Liver (tissue), 9 donors: ENCODE data around the gene GPR37. TPM values are rescaled to one million over a fixed set of nuclear protein-coding genes. Genes with fewer than 3 reads are reported as not detected.

Source experiments
- DNase-seq: peaks from one replicate; pipeline ENCODE4 v3.0.0-alpha.2; 2017; ENCODE audit warnings: low spot score
- H3K27ac ChIP-seq, 2 donors: one replicate each; pipeline ENCODE4 v1.7.0; 2013; ENCODE audit warnings: inconsistent platforms in 2 of 2, low read length in 2 of 2, control low read depth in 1 of 2, low read depth in 1 of 2, mild to moderate bottlenecking in 1 of 2
- H3K27me3 ChIP-seq, 4 donors: one replicate each; pipeline versions ENCODE4 v1.6.1 to v1.7.0; 2013; ENCODE audit warnings: low read length in 3 of 4, inconsistent platforms in 1 of 4, mild to moderate bottlenecking in 1 of 4, moderate library complexity in 1 of 4; ENCODE audit not compliant: control insufficient read depth in 4 of 4, insufficient read depth in 4 of 4
- H3K36me3 ChIP-seq, 4 donors: one replicate each; pipeline versions ENCODE4 v1.6.1 to v1.7.0; 2013; ENCODE audit warnings: low read length in 3 of 4, mild to moderate bottlenecking in 3 of 4, low read depth in 1 of 4, moderate library complexity in 1 of 4; ENCODE audit not compliant: control insufficient read depth in 4 of 4, insufficient read depth in 3 of 4
- H3K4me1 ChIP-seq, 4 donors: one replicate each; pipeline versions ENCODE4 v1.6.1 to v1.7.0; 2013; ENCODE audit warnings: low read length in 3 of 4, mild to moderate bottlenecking in 3 of 4, moderate library complexity in 1 of 4; ENCODE audit not compliant: control insufficient read depth in 4 of 4, insufficient read depth in 4 of 4
- H3K4me3 ChIP-seq, 3 donors: one replicate each; pipeline versions ENCODE4 v1.6.1 to v1.7.0; 2013; ENCODE audit warnings: low read length in 3 of 3, control low read depth in 1 of 3, low read depth in 1 of 3, mild to moderate bottlenecking in 1 of 3
- H3K9ac ChIP-seq, 2 donors: one replicate each; pipeline ENCODE4 v1.7.0; 2013; ENCODE audit warnings: low read length in 2 of 2, mild to moderate bottlenecking in 2 of 2, moderate library complexity in 2 of 2, control low read depth in 1 of 2, low read depth in 1 of 2
- H3K9me3 ChIP-seq, 4 donors: one replicate each; pipeline versions ENCODE4 v1.6.1 to v1.7.0; 2013; ENCODE audit warnings: low read length in 3 of 4; ENCODE audit not compliant: control insufficient read depth in 4 of 4
- ATF3 ChIP-seq: IDR thresholded peaks from 2 replicates; pipeline ENCODE4 v1.6.1; 2016; ENCODE audit warnings: antibody characterized with exemption
- EGR1 ChIP-seq, 2 donors: IDR thresholded peaks; 2 replicates each; pipeline ENCODE4 v1.6.1; 2016 to 2018; ENCODE audit warnings: antibody characterized with exemption in 2 of 2, low read depth in 2 of 2
- FOXA1 ChIP-seq: IDR thresholded peaks from 2 replicates; pipeline ENCODE4 v1.6.1; 2016; ENCODE audit warnings: antibody characterized with exemption
- FOXA2 ChIP-seq: IDR thresholded peaks from 2 replicates; pipeline ENCODE4 v1.6.1; 2016; ENCODE audit warnings: antibody characterized with exemption
- GABPA ChIP-seq, 2 donors: IDR thresholded peaks in 1 of 2; conservative IDR thresholded peaks in 1 of 2; 2 replicates each; pipeline ENCODE4 v1.6.1; 2016; ENCODE audit warnings: antibody characterized with exemption in 2 of 2, mild to moderate bottlenecking in 1 of 2, moderate library complexity in 1 of 2
- HNF4A ChIP-seq, 2 donors: conservative IDR thresholded peaks; 2 replicates each; pipeline ENCODE4 v1.6.1; 2016; ENCODE audit warnings: antibody characterized with exemption in 2 of 2, mild to moderate bottlenecking in 2 of 2
- HNF4G ChIP-seq: IDR thresholded peaks from 2 replicates; pipeline ENCODE4 v1.6.1; 2016; ENCODE audit warnings: antibody characterized with exemption
- JUND ChIP-seq, 2 donors: IDR thresholded peaks; 2 replicates each; pipeline ENCODE4 v1.6.1; 2016; ENCODE audit warnings: antibody characterized with exemption in 2 of 2
- MAX ChIP-seq: IDR thresholded peaks from 2 replicates; pipeline ENCODE4 v1.6.1; 2016; ENCODE audit warnings: antibody characterized with exemption
- NR2F2 ChIP-seq: IDR thresholded peaks from 2 replicates; pipeline ENCODE4 v1.6.1; 2016; ENCODE audit warnings: antibody characterized with exemption
- RAD21 ChIP-seq, 2 donors: IDR thresholded peaks; 2 replicates each; pipeline ENCODE4 v1.6.1; 2016; ENCODE audit warnings: antibody characterized with exemption in 2 of 2, mild to moderate bottlenecking in 2 of 2
- REST ChIP-seq: IDR thresholded peaks from 2 replicates; pipeline ENCODE4 v1.6.1; 2016; ENCODE audit warnings: antibody characterized with exemption, mild to moderate bottlenecking
- RXRA ChIP-seq, 2 donors: IDR thresholded peaks; 2 replicates each; pipeline ENCODE4 v1.6.1; 2017 to 2018; ENCODE audit warnings: antibody characterized with exemption in 2 of 2, mild to moderate bottlenecking in 1 of 2
- SP1 ChIP-seq: IDR thresholded peaks from 2 replicates; pipeline ENCODE4 v1.6.1; 2018; ENCODE audit warnings: antibody characterized with exemption, mild to moderate bottlenecking
- TAF1 ChIP-seq: conservative IDR thresholded peaks from 2 replicates; pipeline ENCODE4 v1.6.1; 2016; ENCODE audit warnings: antibody characterized with exemption, mild to moderate bottlenecking
- YY1 ChIP-seq: IDR thresholded peaks from 2 replicates; pipeline ENCODE4 v1.6.1; 2016; ENCODE audit warnings: antibody characterized with exemption, mild to moderate bottlenecking
- WGBS: extraction: QIAGEN DNeasy Blood & Tissue Kit; methylation state at CpG from one replicate; pipeline ENCODE4 v1.1.7; 2013; 5-methylcytosine and 5-hydroxymethylcytosine counted together
- polyA plus RNA-seq, 2 donors: library from polyadenylated mRNA; stranded (reverse) in 1 of 2; unstranded in 1 of 2; fragments of 200-250 nt in 1 of 2; fragments of >200 nt in 1 of 2; fragmentation: Nextera tagmentation in 1 of 2; extraction: Ambion mirVana in 1 of 2; gene quantifications; one replicate each; pipeline versions ENCODE4 v1.2.1 to v1.2.3, GENCODE V29; 2013 to 2015
- total RNA-seq, 2 donors: library from RNA; depleted of rRNA; stranded (reverse); fragments of >200 nt; gene quantifications; one replicate each; pipeline ENCODE4 v1.2.3, GENCODE V29; 2014
- TF ChIP-seq, protein P1 (sequence below): IDR thresholded peaks from 2 replicates; pipeline ENCODE4 v1.6.1; 2016; ENCODE audit warnings: antibody characterized with exemption
- TF ChIP-seq, protein P2 (sequence below): fragments of 150-350 bp; IDR thresholded peaks from 2 replicates; pipeline ENCODE4 v1.5.1; 2017; ENCODE audit warnings: improper control_type of control experiment, low read depth, low read length; ENCODE audit not compliant: missing input control
- donor health status: healthy.
- donor health status: healthy.
- donor health status: healthy.
- donor health status: healthy.
- donor health status: healthy.

GPR37 gene
- total and polyA plus RNA-seq, 4 donors: 0.33 to 12.0 (median 8.7) TPM

GRCh38 chr7:124724079-124724478 lies 41.5 kb downstream of the GPR37 start:
- Histone ChIP-seq H3K27ac (peak overlapping the region; percentile 1 to 63), H3K4me1 (peaks cover 0 to 11% (median 11%) of the 10 kb centered on the region in 4 donors), H3K4me3 (no peak overlapping the region), H3K27me3 (no peaks in the 10 kb centered on the region), H3K36me3 (no peaks in the 10 kb centered on the region), H3K9ac (no peak overlapping the region), H3K9me3 (no peaks in the 10 kb centered on the region)
- DNase-seq: no peak
- TF ChIP-seq MAX (no peak), REST (no peak), YY1 (no peak), RAD21 (IDR thresholded peaks at IDR 0.05) (no peak), FOXA1 (no peak), ATF3 (no peak), FOXA2 (no peak), SP1 (no peak), HNF4A (conservative IDR thresholded peaks at IDR 0.05) (no peak), HNF4G (no peak)
- WGBS: 57% methylated on average over 5 of the region's 5 CpGs

DNA sequence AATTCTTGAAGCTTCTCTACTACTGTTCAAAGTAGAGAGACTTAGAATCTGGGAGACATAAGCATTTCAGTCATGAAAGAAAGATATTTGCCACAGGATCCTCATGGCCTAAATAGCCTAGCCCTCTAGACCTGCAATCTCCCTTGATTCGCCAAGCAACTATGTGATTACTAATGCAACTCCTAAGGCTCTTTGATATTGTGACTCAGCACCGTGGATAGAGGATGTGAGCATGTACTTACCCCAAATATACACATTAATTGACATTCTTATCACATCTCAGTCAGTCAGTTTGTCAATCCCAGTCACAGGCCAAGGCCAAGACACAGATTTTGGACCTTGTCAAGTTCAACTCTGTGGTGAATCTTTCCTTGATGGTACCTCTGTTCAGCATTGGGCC lies 42.6 kb downstream of the GPR37 start:
- H3K9me3 ChIP-seq: no peaks in the 10 kb centered on the region
- 70% methylated on average over 2 of the region's 2 CpGs for WGBS
- H3K27me3 ChIP-seq: no peaks in the 10 kb centered on the region
- H3K4me1 ChIP-seq: peaks cover 2 to 11% (median 11%) of the 10 kb centered on the region in 4 donors
- no peak for TF ChIP-seq FOXA1
- no peak for TF ChIP-seq MAX
- TF ChIP-seq, protein P1, sequence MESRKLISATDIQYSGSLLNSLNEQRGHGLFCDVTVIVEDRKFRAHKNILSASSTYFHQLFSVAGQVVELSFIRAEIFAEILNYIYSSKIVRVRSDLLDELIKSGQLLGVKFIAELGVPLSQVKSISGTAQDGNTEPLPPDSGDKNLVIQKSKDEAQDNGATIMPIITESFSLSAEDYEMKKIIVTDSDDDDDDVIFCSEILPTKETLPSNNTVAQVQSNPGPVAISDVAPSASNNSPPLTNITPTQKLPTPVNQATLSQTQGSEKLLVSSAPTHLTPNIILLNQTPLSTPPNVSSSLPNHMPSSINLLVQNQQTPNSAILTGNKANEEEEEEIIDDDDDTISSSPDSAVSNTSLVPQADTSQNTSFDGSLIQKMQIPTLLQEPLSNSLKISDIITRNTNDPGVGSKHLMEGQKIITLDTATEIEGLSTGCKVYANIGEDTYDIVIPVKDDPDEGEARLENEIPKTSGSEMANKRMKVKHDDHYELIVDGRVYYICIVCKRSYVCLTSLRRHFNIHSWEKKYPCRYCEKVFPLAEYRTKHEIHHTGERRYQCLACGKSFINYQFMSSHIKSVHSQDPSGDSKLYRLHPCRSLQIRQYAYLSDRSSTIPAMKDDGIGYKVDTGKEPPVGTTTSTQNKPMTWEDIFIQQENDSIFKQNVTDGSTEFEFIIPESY: no peak
- TF ChIP-seq FOXA2: no peak
- TF ChIP-seq HNF4G: no peak
- no peak for TF ChIP-seq EGR1 (IDR thresholded peaks at IDR 0.05; ENCODE audit: low read depth in 2 of 2)
- no peak for TF ChIP-seq SP1
- TF ChIP-seq REST: no peak
- no peak for TF ChIP-seq NR2F2
- no peak for TF ChIP-seq GABPA (IDR thresholded peaks at IDR 0.05 in 1 of 2, conservative IDR thresholded peaks at IDR 0.05 in 1 of 2)
- TF ChIP-seq HNF4A (conservative IDR thresholded peaks at IDR 0.05): no peak
- no peak for TF ChIP-seq YY1
- no peak for TF ChIP-seq JUND (IDR thresholded peaks at IDR 0.05)
- TF ChIP-seq TAF1: no peak
- no peak for TF ChIP-seq ATF3
- no peak for TF ChIP-seq RAD21 (IDR thresholded peaks at IDR 0.05)
- TF ChIP-seq, protein P2, sequence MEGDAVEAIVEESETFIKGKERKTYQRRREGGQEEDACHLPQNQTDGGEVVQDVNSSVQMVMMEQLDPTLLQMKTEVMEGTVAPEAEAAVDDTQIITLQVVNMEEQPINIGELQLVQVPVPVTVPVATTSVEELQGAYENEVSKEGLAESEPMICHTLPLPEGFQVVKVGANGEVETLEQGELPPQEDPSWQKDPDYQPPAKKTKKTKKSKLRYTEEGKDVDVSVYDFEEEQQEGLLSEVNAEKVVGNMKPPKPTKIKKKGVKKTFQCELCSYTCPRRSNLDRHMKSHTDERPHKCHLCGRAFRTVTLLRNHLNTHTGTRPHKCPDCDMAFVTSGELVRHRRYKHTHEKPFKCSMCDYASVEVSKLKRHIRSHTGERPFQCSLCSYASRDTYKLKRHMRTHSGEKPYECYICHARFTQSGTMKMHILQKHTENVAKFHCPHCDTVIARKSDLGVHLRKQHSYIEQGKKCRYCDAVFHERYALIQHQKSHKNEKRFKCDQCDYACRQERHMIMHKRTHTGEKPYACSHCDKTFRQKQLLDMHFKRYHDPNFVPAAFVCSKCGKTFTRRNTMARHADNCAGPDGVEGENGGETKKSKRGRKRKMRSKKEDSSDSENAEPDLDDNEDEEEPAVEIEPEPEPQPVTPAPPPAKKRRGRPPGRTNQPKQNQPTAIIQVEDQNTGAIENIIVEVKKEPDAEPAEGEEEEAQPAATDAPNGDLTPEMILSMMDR: no peak
- no peak for TF ChIP-seq RXRA (IDR thresholded peaks at IDR 0.05)
- no peak overlapping the region for H3K4me3 ChIP-seq
- no peaks in the 10 kb centered on the region for H3K36me3 ChIP-seq
- no peak for DNase-seq
- no peak overlapping the region for H3K27ac ChIP-seq
- no peak overlapping the region for H3K9ac ChIP-seq
